CD4-positive, alpha-beta T cell (primary cell): ENCODE data around the gene GIT2. TPM values are rescaled to one million over a fixed set of nuclear protein-coding genes. Genes with fewer than 3 reads are reported as not detected.

Experiments used
- ATAC-seq: fragments of 200-7000 bp; cut with Tn5 transposase; one replicate; pipeline ENCODE4 v1.10.0; 2022; ENCODE audit warnings: mild to moderate bottlenecking; ENCODE audit not compliant: poor library complexity
- CTCF ChIA-PET: fragments of 350-600 bp; sonication (Branson Sonifier 250); formaldehyde crosslinking; loops from one replicate; lab custom pipeline; 2021; ENCODE audit warnings: antibody characterized with exemption, inconsistent platforms; lab: Charles Lee
- POLR2A ChIA-PET: fragments of 350-600 bp; sonication (Branson Sonifier 250); formaldehyde crosslinking; loops from one replicate; lab custom pipeline; 2021; ENCODE audit warnings: antibody characterized with exemption, inconsistent platforms; lab: Charles Lee
- DNase-seq, 14 experiments: peaks; one replicate each; pipeline ENCODE4 v3.0.0-alpha.2; 2013 to 2020; ENCODE audit warnings: mixed read lengths in 2 of 14
- H3K27ac ChIP-seq, 2 donors: one replicate each; pipeline versions ENCODE4 v1.5.1 to v1.7.0; 2013; ENCODE audit warnings: low read length in 2 of 2, low read depth in 1 of 2, mild to moderate bottlenecking in 1 of 2
- H3K27me3 ChIP-seq, 2 experiments: 1 replicate in 1 of 2; 2 replicates in 1 of 2; pipeline versions ENCODE4 v1.6.1 to v1.7.0; 2013; ENCODE audit warnings: low read length in 2 of 2, control low read depth in 1 of 2, mild to moderate bottlenecking in 1 of 2, moderate library complexity in 1 of 2; ENCODE audit not compliant: insufficient read depth in 2 of 2, control insufficient read depth in 1 of 2
- H3K36me3 ChIP-seq: one replicate; pipeline ENCODE4 v1.6.1; 2013; ENCODE audit warnings: low read length, control low read depth; ENCODE audit not compliant: insufficient read depth
- H3K4me1 ChIP-seq: one replicate; pipeline ENCODE4 v1.6.1; 2013; ENCODE audit warnings: low read length, control low read depth; ENCODE audit not compliant: insufficient read depth
- H3K4me3 ChIP-seq: one replicate; pipeline ENCODE4 v1.5.1; 2013; ENCODE audit warnings: mild to moderate bottlenecking, low read length, moderate library complexity
- H3K9me3 ChIP-seq, 2 experiments: 1 replicate in 1 of 2; 2 replicates in 1 of 2; pipeline versions ENCODE4 v1.6.1 to v1.7.0; 2013; ENCODE audit warnings: low read length in 2 of 2, mild to moderate bottlenecking in 2 of 2, control low read depth in 1 of 2, moderate library complexity in 1 of 2; ENCODE audit not compliant: control insufficient read depth in 1 of 2, insufficient read depth in 1 of 2
- H3K27ac Mint-ChIP-seq: one replicate; pipeline ENCODE4 v1.8.0; 2020; ENCODE audit warnings: mixed read lengths
- H3K27me3 Mint-ChIP-seq: one replicate; pipeline ENCODE4 v1.8.0; 2021; ENCODE audit warnings: mixed read lengths
- H3K36me3 Mint-ChIP-seq: one replicate; pipeline ENCODE4 v1.8.0; 2021; ENCODE audit warnings: low read depth, mixed read lengths
- H3K4me1 Mint-ChIP-seq: one replicate; pipeline ENCODE4 v1.8.0; 2021; ENCODE audit warnings: low read depth, mixed read lengths
- H3K4me3 Mint-ChIP-seq: one replicate; pipeline ENCODE4 v1.8.0; 2020; ENCODE audit warnings: mild to moderate bottlenecking, mixed read lengths
- H3K9me3 Mint-ChIP-seq: one replicate; pipeline ENCODE4 v1.8.0; 2020; ENCODE audit warnings: mixed read lengths
- CTCF ChIP-seq: fragments of 200-600 bp; IDR thresholded peaks from one replicate; pipeline ENCODE4 v1.8.0; 2022; ENCODE audit warnings: antibody characterized with exemption, mild to moderate bottlenecking
- intact Hi-C, 2 experiments: fragments of 100-400 bp; cut with DNase I in 1 of 2; cut with micrococcal nuclease in 1 of 2; formaldehyde crosslinking; loops; one replicate each; pipeline versions ENCODE4 v1.15.1 to v1.9.0; 2023 to 2025; cut with DNase I, micrococcal nuclease
- total RNA-seq, 174 experiments: library from RNA in 2 of 174; stranded (reverse) in 2 of 174; gene quantifications; one replicate each; pipeline ENCODE4 v1.2.3 and lab custom pipeline; 2021 to 2026

Gene GIT2
- total RNA-seq, 2 experiments from 2014 or later, result 68.6 to 70.7 TPM

- H3K27ac ChIP-seq, result no peak overlapping the region
- no peak overlapping the region for H3K4me3 Mint-ChIP-seq
- H3K9me3 Mint-ChIP-seq, result no peaks in the 10 kb centered on the region
- ATAC-seq (no peak), DNase-seq (no peak)
- no peak for TF ChIP-seq CTCF
- no peaks in the 10 kb centered on the region for H3K27me3 ChIP-seq
- H3K9me3 ChIP-seq, result no peaks in the 10 kb centered on the region
- ChIA-PET POLR2A (interaction anchor here (0.6 kb wide), 1 partner anchor 60 kb away, joined by 6 read pairs; no protein-coding TSS in a partner anchor), CTCF (no interaction called here)
- H3K4me3 ChIP-seq, result no peak overlapping the region
- H3K36me3 Mint-ChIP-seq, result peaks cover 94% of the 10 kb centered on the region
- H3K27ac Mint-ChIP-seq, result peak overlapping the region; percentile 68
- H3K27me3 Mint-ChIP-seq, result no peaks in the 10 kb centered on the region
- peaks cover 78% of the 10 kb centered on the region for H3K36me3 ChIP-seq
- peaks cover 31% of the 10 kb centered on the region for H3K4me1 Mint-ChIP-seq
- intact Hi-C loops, result no loop called here
- H3K4me1 ChIP-seq, result peaks cover 20% of the 10 kb centered on the region
Measured at GRCh38 chr12:109951136-109951535, 45.0 kb downstream of the GIT2 start.

- ChIA-PET POLR2A (no interaction called here), CTCF (no interaction called here)
- Mint-ChIP-seq H3K27me3 (no peaks in the 10 kb centered on the region), H3K27ac (peak overlapping the region; percentile 68), H3K36me3 (peaks cover 90% of the 10 kb centered on the region), H3K9me3 (no peaks in the 10 kb centered on the region), H3K4me3 (no peak overlapping the region), H3K4me1 (peaks cover 32% of the 10 kb centered on the region)
- Histone ChIP-seq H3K36me3 (peaks cover 74% of the 10 kb centered on the region), H3K4me1 (peaks cover 20% of the 10 kb centered on the region), H3K4me3 (no peak overlapping the region), H3K27me3 (no peaks in the 10 kb centered on the region), H3K9me3 (no peaks in the 10 kb centered on the region), H3K27ac (no peak overlapping the region)
- intact Hi-C loops, result no loop called here
- DNase-seq, result no peak
- ATAC-seq, result no peak
- no peak for TF ChIP-seq CTCF
Measured at GRCh38 chr12:109950625-109951024, 45.5 kb downstream of the GIT2 start.

GRCh38 chr12:109949089-109949488, 47.1 kb downstream of the GIT2 start:
- ATAC-seq (no peak), DNase-seq (no peak)
- no peaks in the 10 kb centered on the region for H3K27me3 ChIP-seq
- no peak for TF ChIP-seq CTCF
- peaks cover 82% of the 10 kb centered on the region for H3K36me3 ChIP-seq
- Mint-ChIP-seq H3K36me3 (peaks cover 85% of the 10 kb centered on the region), H3K27ac (peak overlapping the region; percentile 68), H3K4me3 (no peak overlapping the region), H3K4me1 (peaks cover 32% of the 10 kb centered on the region), H3K9me3 (no peaks in the 10 kb centered on the region), H3K27me3 (no peaks in the 10 kb centered on the region)
- no peaks in the 10 kb centered on the region for H3K9me3 ChIP-seq
- no peak overlapping the region for H3K27ac ChIP-seq
- ChIA-PET POLR2A (interaction anchor here (0.6 kb wide), 1 partner anchor 10 kb away, joined by 5 read pairs; no protein-coding TSS in a partner anchor), CTCF (no interaction called here)
- H3K4me3 ChIP-seq, result no peak overlapping the region
- intact Hi-C loops, result no loop called here
- peaks cover 20% of the 10 kb centered on the region for H3K4me1 ChIP-seq
